NCI-H1930 (cell line): Measurements from ENCODE around the gene MESP2.

ENCODE experiments used
- DNase-seq, 2 experiments: peaks; one replicate each; lab custom pipeline; 2025; lab: John Stamatoyannopoulos, UW

Gene MESP2

GRCh38 chr15:89755701-89756100, 20.4 kb upstream of the MESP2 start:
- DNase-seq: no peak

GRCh38 chr15:89756897-89757296, 19.2 kb upstream of the MESP2 start:
- DNase-seq: no peak

GRCh38 chr15:89758283-89758682, 17.8 kb upstream of the MESP2 start:
- DNase-seq: no peak

- no peak for DNase-seq
Observed at GRCh38 chr15:89758981-89759380, 17.2 kb upstream of the MESP2 start.

- no peak for DNase-seq
Observed at GRCh38 chr15:89759835-89760234, 16.3 kb upstream of the MESP2 start.

- DNase-seq: peak; percentile 28 to 35
Observed at GRCh38 chr15:89760303-89761008, 15.7 kb upstream of the MESP2 start.

GRCh38 chr15:89761009-89761831, 14.9 kb upstream of the MESP2 start:
- DNase-seq: no peak

- no peak for DNase-seq
Observed at GRCh38 chr15:89761929-89762328, 14.2 kb upstream of the MESP2 start.

- no peak for DNase-seq
Observed at GRCh38 chr15:89765694-89766093, 10.4 kb upstream of the MESP2 start.

- no peak for DNase-seq
Observed at GRCh38 chr15:89766357-89767311, 9.5 kb upstream of the MESP2 start.

- no peak for DNase-seq
Observed at GRCh38 chr15:89767411-89767915, 8.7 kb upstream of the MESP2 start.

- no peak for DNase-seq
Observed at GRCh38 chr15:89768071-89768500, 8.0 kb upstream of the MESP2 start.

GRCh38 chr15:89769366-89769765, 6.8 kb upstream of the MESP2 start:
- no peak for DNase-seq

- DNase-seq: no peak
Observed at GRCh38 chr15:89770041-89770440, 6.1 kb upstream of the MESP2 start.

GRCh38 chr15:89772932-89773583, 3.1 kb upstream of the MESP2 start:
- DNase-seq: no peak

GRCh38 chr15:89774492-89774891, 1.6 kb upstream of the MESP2 start:
- no peak for DNase-seq

GRCh38 chr15:89775815-89776214, 317 bp upstream of the MESP2 start:
- no peak for DNase-seq

- DNase-seq: no peak
Observed at GRCh38 chr15:89777073-89777751, 1.1 kb downstream of the MESP2 start.

- DNase-seq: no peak
Observed at GRCh38 chr15:89777782-89778380, 1.7 kb downstream of the MESP2 start.

- DNase-seq: no peak
Observed at GRCh38 chr15:89778861-89779260, 2.7 kb downstream of the MESP2 start.
